Mucosa of stomach (tissue), 1 donor: ENCODE measurements around the gene PODN.
A peak's percentile ranks its signal among the peaks of the same experiment; 100 is the strongest.

ENCODE experiments used
- H3K27me3 ChIP-seq: one replicate; pipeline ENCODE4 v1.7.0; 2013; ENCODE audit warnings: mild to moderate bottlenecking, low read length; ENCODE audit not compliant: control insufficient read depth, insufficient read depth
- H3K36me3 ChIP-seq: one replicate; pipeline ENCODE4 v1.7.0; 2013; ENCODE audit warnings: low read length; ENCODE audit not compliant: control insufficient read depth, insufficient read depth
- H3K4me1 ChIP-seq: one replicate; pipeline ENCODE4 v1.7.0; 2013; ENCODE audit warnings: mild to moderate bottlenecking, low read length; ENCODE audit not compliant: control insufficient read depth, insufficient read depth
- H3K4me3 ChIP-seq: one replicate; pipeline ENCODE4 v1.7.0; 2013; ENCODE audit warnings: low read length
- H3K9ac ChIP-seq: one replicate; pipeline ENCODE4 v1.7.0; 2013; ENCODE audit warnings: mild to moderate bottlenecking, low read length, moderate library complexity
- H3K9me3 ChIP-seq: one replicate; pipeline ENCODE4 v1.7.0; 2013; ENCODE audit warnings: mild to moderate bottlenecking, low read length, moderate library complexity; ENCODE audit not compliant: control insufficient read depth
- donor health status: Pancreatic carcinoma.

The PODN gene

DNA sequence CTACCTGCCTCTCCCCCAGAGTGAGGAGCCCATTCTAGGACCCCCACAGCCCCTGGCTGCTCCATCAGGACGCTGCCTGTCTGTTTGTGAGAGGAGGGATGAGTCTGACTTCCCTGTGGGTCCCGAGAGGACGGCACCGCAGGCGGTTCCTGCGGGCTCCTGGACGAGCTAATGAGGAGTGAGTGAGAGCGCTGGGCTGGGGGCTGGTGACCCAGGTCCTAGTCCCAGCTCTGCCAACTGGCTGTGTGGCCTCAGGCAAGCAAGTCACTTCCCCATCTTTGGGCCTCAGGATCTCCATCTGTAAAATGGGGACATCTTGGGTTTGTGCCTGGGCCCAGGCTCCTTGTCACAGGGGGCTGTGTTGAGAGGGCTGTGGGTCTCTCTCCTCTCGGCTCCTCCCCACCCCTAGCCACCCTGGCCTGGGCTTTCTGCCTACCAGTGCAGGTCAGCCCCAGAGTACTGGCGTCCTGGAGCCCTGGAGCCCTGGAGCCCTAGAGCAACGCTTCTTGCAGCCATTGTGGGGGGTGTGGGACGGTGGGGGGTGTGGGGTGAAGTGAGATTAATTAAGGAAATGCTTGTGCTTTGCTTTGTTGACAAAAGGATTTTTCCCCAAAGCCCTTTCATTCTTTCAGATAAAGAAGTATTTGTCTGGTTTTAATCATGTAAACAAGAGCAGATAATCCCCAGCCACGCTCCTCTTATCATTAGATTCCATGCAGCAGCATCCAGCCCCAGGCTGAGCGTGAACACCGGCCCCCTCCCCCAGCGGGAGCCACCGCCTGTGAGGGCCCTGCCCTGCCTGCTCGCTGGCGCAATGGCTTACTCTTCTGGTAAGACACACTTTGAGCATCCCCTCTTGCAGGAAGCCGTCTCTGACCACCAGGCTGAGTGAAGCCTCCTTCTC lies 53.6 kb downstream of the PODN start:
- H3K27me3 ChIP-seq: peaks cover 15% of the 10 kb centered on the region
- peak overlapping the region; percentile 1 for H3K9ac ChIP-seq
- no peaks in the 10 kb centered on the region for H3K36me3 ChIP-seq
- no peaks in the 10 kb centered on the region for H3K9me3 ChIP-seq
- peaks cover 51% of the 10 kb centered on the region for H3K4me1 ChIP-seq
- H3K4me3 ChIP-seq: no peak overlapping the region

DNA sequence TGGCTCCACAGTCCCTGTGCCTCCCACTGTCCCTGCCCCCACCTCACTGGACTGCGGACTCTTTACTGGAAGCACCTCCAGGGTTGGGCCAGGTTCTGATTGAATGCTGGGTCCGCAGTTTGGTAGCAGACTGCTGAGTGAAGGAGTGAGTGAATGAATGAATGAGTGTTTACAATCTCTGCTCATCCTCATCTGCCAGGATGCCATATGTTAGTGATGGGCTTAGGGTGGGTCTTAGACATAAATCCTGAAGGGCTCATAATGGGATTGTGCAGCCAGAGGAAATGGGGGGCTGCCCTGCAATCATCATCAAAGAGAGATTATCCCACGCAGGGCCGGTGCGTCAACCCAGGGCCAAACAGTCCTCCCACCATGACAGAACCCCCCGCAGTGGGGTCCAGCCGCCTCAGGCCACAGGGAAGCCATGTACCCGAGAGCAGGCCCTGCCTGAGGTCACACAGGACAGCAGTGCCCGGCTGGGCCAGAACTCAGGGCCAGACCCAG lies 54.3 kb downstream of the PODN start:
- Histone ChIP-seq H3K9ac (no peak overlapping the region), H3K27me3 (peaks cover 22% of the 10 kb centered on the region), H3K4me1 (peaks cover 46% of the 10 kb centered on the region), H3K4me3 (no peak overlapping the region), H3K9me3 (no peaks in the 10 kb centered on the region), H3K36me3 (no peaks in the 10 kb centered on the region)

DNA sequence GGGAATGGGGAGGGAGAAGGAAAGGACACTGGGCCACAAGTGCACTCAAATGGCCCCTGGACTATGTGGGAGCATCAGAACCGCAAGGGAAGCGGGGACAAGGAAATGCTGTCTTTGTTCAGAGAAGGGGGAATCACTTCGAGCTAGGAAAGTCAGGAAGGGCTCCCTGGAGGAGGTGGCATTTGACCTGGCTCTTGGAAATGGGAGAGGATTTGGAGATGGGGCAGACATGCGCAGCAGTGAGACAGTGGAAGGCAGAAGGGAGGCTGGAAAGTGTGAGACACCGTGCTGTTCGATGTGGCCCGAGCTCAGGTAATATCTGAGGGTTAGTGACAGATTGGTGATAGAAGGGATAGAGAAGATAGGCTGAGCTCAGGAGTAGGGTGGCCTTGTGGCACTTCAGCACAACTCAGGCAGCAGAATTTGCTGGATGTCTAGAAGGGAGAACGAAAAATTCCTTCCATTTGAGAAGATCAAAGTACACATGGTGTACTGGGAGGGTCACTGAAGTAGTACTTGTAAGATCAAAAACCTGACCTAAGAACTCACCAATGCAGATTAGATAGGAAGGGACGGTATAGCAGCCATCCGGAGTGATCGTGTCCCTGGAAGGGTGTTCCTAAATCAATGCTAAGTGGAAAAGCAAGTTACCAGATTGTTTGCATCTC lies 55.1 kb downstream of the PODN start:
- Histone ChIP-seq H3K4me3 (no peak overlapping the region), H3K4me1 (peaks cover 46% of the 10 kb centered on the region), H3K9me3 (no peaks in the 10 kb centered on the region), H3K36me3 (no peaks in the 10 kb centered on the region), H3K9ac (no peak overlapping the region), H3K27me3 (peaks cover 23% of the 10 kb centered on the region)

DNA sequence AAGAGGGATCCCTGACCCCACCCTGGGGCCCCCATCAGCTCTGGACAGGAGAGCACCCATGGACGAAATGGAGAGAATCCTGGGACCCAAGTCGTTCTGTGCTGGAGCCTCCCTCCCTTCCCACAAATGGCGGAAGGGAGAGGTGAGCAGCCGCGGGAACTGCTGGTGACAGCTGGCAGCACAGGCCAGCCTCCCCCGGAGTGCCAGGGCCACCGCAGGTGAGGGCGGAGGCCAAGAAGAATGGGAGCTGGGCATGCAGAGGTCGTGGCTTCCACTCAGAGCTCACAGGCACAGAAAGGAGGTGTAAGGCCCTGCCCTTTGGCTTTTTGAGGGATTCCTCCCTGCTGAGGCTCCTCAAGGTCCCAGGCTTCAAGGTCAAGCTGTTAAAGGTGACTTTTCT lies 55.8 kb downstream of the PODN start:
- Histone ChIP-seq H3K36me3 (no peaks in the 10 kb centered on the region), H3K27me3 (peaks cover 28% of the 10 kb centered on the region), H3K9ac (no peak overlapping the region), H3K4me3 (no peak overlapping the region), H3K4me1 (peaks cover 41% of the 10 kb centered on the region), H3K9me3 (no peaks in the 10 kb centered on the region)

DNA sequence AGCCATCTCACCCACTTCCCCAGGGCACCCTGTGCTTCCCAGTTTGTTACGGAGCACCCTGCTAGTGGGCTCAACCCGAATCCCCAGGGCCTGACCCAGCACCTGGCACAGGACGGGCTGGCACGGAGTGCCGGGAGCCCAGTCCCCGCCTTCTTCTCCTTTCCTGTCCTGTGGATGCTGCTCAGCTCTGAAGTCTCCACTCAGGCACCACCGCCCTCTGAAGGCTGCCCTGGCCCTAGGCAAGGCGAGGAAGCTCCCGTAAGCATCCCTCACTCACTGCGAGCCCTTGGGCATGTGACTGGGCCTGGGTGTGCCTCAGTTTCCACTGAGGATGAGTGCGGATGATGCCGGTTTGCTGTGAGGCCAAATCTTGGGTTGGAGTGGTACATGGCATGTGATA lies 58.6 kb downstream of the PODN start:
- Histone ChIP-seq H3K4me1 (peaks cover 34% of the 10 kb centered on the region), H3K36me3 (no peaks in the 10 kb centered on the region), H3K9me3 (no peaks in the 10 kb centered on the region), H3K4me3 (no peak overlapping the region), H3K27me3 (peaks cover 31% of the 10 kb centered on the region), H3K9ac (no peak overlapping the region)

GRCh38 chr1:53121319-53122172 lies 59.5 kb downstream of the PODN start:
- H3K27me3 ChIP-seq: peaks cover 31% of the 10 kb centered on the region
- no peak overlapping the region for H3K9ac ChIP-seq
- no peaks in the 10 kb centered on the region for H3K36me3 ChIP-seq
- H3K4me3 ChIP-seq: no peak overlapping the region
- peaks cover 25% of the 10 kb centered on the region for H3K4me1 ChIP-seq
- H3K9me3 ChIP-seq: no peaks in the 10 kb centered on the region

DNA sequence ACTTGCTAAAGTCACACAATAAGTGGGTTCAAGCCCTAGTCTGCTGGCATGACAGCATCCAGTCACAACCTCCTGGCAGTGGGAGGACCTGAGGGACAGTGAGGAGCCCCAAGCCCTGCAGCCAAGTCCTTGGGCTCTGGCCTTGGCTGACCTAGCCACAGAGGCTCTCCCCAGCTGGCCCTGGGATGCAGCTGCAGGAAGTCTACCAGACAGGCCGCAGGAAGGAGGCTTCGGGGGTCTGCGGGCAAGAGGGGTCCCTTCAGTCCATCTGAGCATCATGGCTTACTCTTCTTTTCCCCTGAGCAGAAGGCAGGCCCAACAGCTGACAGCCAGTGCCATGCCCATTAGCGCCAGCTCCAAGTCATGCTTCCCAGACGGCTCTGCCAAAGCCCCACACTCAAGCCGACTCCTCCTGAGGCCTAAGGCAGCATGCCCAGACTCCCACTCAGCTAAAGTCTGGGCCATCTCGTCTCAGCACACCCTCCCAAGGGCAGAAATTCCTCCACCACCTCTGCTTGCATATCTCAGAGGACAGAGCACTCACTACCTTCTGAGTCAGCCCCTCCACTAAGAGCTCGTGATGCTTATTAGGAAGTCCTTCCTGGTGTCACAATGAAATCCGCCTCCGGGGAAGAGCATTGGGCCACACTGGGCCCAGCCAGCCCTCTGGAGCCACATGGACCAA lies 60.3 kb downstream of the PODN start:
- H3K9me3 ChIP-seq: no peaks in the 10 kb centered on the region
- no peak overlapping the region for H3K4me3 ChIP-seq
- H3K36me3 ChIP-seq: no peaks in the 10 kb centered on the region
- no peak overlapping the region for H3K9ac ChIP-seq
- peaks cover 18% of the 10 kb centered on the region for H3K4me1 ChIP-seq
- H3K27me3 ChIP-seq: peaks cover 29% of the 10 kb centered on the region

GRCh38 chr1:53122961-53123413 lies 61.0 kb downstream of the PODN start:
- Histone ChIP-seq H3K36me3 (no peaks in the 10 kb centered on the region), H3K4me1 (peaks cover 11% of the 10 kb centered on the region), H3K9ac (no peak overlapping the region), H3K4me3 (no peak overlapping the region), H3K27me3 (peaks cover 23% of the 10 kb centered on the region), H3K9me3 (no peaks in the 10 kb centered on the region)

- H3K4me3 ChIP-seq: no peak overlapping the region
- H3K9ac ChIP-seq: no peak overlapping the region
Measured at GRCh38 chr1:53123453-53124140, 61.6 kb downstream of the PODN start.

GRCh38 chr1:53125122-53125521 lies 63.1 kb downstream of the PODN start:
- no peaks in the 10 kb centered on the region for H3K36me3 ChIP-seq
- H3K4me3 ChIP-seq: no peak overlapping the region
- H3K9ac ChIP-seq: no peak overlapping the region
- no peaks in the 10 kb centered on the region for H3K9me3 ChIP-seq
- peaks cover 20% of the 10 kb centered on the region for H3K27me3 ChIP-seq
- peaks cover 11% of the 10 kb centered on the region for H3K4me1 ChIP-seq

More at GRCh38 chr1:53123453-53124140, 61.6 kb downstream of the PODN start:
- peaks cover 23% of the 10 kb centered on the region for H3K27me3 ChIP-seq
- no peaks in the 10 kb centered on the region for H3K9me3 ChIP-seq
- H3K4me1 ChIP-seq: peaks cover 11% of the 10 kb centered on the region
- H3K36me3 ChIP-seq: no peaks in the 10 kb centered on the region
